Measurements from ENCODE around the gene PRADC1. TPM values are rescaled to one million over a fixed set of nuclear protein-coding genes. Genes with fewer than 3 reads are reported as not detected.

PRADC1 gene
- total and polyA plus RNA-seq, 5 donors from 2014 or later = 7.0 to 35.3 (median 32.4) TPM

DNA sequence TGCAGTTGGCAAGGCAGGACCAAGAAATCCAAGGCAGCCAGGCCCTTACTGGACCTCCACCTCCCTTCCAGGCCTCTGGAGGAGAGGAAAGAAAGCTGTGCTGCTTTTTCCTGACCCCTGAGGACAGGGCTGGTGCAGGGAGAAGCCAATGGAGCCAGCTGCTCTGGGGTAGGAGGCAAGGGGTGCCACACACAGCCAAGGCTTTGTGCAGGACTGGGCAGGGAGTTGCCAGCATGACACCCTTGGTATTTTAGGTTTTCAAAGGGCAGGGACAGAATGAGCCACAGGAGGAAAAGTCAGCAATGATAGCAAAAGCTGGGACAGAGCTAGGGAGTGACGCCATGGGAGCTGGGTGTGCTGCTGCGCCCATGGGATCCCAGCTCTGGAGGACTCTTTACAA is 24.0 kb upstream of the PRADC1 start:
- Histone ChIP-seq H3K4me1 (ENCODE audit: control insufficient read depth, insufficient read depth, low read length, poor library complexity, severe bottlenecking) (peaks cover 6% of the 10 kb centered on the region), H3K27me3 (ENCODE audit: control insufficient read depth, insufficient read depth, low read length) (no peaks in the 10 kb centered on the region), H3K36me3 (ENCODE audit: control insufficient read depth, insufficient read depth, low read length) (peaks cover 27% of the 10 kb centered on the region), H3K9me3 (ENCODE audit: control insufficient read depth in 2 of 2, low read length in 2 of 2) (no peaks in the 10 kb centered on the region), H3K4me3 (ENCODE audit: low read depth, low read length) (no peak overlapping the region), H3K27ac (ENCODE audit: insufficient read depth, low read length, poor library complexity, severe bottlenecking) (no peak overlapping the region)
- ATAC-seq (ENCODE audit: low read depth in 2 of 2) (no peak), DNase-seq (no peak)
- H3K4me1 Mint-ChIP-seq = peaks cover 0 to 7% (median 0%) of the 10 kb centered on the region in 4 donors
- H3K36me3 Mint-ChIP-seq = peaks cover 4% of the 10 kb centered on the region
- peak overlapping the region in 1 of 3 donors; percentile 23 for H3K27ac Mint-ChIP-seq
- H3K27me3 Mint-ChIP-seq = no peaks in the 10 kb centered on the region
- no peak overlapping the region for H3K4me3 Mint-ChIP-seq
- no peaks in the 10 kb centered on the region for H3K9me3 Mint-ChIP-seq

DNA sequence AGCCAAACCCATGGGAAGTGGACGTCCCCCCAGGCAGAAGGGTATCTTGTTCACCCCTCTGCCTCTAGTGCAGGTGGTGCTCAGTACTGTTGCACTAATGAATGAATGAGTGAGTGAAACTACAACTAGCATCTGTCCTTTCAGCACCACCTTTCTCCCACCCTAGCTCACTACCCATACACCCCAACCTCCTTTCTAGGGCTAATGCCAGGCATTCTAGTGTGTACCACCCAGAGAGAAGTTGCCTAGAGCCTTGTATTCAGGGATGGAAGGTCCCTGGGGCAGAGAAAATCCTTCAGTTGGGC is 23.5 kb upstream of the PRADC1 start:
- Mint-ChIP-seq H3K36me3 (peaks cover 2% of the 10 kb centered on the region), H3K27me3 (no peaks in the 10 kb centered on the region), H3K4me1 (peaks cover 0 to 7% (median 0%) of the 10 kb centered on the region in 4 donors)

DNA sequence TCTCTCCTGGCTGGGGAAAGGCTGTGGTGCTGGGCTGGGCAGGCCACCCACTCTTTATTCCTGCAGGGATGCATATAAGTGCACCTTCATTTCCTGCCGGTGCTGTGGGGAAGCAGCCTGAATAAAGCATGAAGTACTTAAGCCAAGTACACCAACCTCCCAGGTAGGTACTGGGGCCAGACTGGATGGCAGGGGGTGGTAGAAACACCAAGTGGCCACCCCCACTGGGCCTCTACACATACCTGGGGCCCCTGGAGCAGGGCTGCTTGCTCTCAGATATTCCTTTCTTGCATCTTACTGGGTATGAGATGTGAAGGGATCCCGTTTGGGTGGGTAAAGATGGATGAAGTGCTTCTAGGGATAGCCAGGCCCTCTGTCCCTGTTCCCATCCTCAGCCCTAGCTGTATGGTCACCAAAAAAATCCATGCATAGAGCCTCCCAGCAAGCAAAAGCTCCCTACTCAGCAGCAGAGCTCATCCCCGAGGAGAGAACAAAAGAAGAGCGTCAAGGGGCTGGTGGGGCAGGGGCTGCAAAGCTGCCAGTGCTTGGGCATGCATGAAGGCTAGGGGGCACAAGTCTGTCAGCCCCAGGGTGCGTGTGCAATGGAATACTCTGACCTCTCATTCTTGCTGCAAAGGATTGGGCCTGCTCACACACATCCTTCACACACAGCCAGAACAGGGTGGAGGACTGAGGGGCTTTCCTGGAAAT is 23.0 kb upstream of the PRADC1 start:
- Mint-ChIP-seq H3K9me3 (no peaks in the 10 kb centered on the region), H3K27me3 (no peaks in the 10 kb centered on the region), H3K36me3 (peaks cover 1% of the 10 kb centered on the region), H3K4me1 (peaks cover 0 to 7% (median 0%) of the 10 kb centered on the region in 4 donors), H3K27ac (peak overlapping the region in 1 of 3 donors; percentile 17), H3K4me3 (no peak overlapping the region)
- no peak for DNase-seq
- Histone ChIP-seq H3K36me3 (ENCODE audit: control insufficient read depth, insufficient read depth, low read length) (peaks cover 35% of the 10 kb centered on the region), H3K4me3 (ENCODE audit: low read depth, low read length) (no peak overlapping the region), H3K9me3 (ENCODE audit: control insufficient read depth in 2 of 2, low read length in 2 of 2) (no peaks in the 10 kb centered on the region), H3K27ac (ENCODE audit: insufficient read depth, low read length, poor library complexity, severe bottlenecking) (no peak overlapping the region), H3K27me3 (ENCODE audit: control insufficient read depth, insufficient read depth, low read length) (no peaks in the 10 kb centered on the region), H3K4me1 (ENCODE audit: control insufficient read depth, insufficient read depth, low read length, poor library complexity, severe bottlenecking) (peaks cover 6% of the 10 kb centered on the region)
- no peak for ATAC-seq (ENCODE audit: low read depth in 2 of 2)

More for the DNA sequence above, 23.5 kb upstream of the PRADC1 start:
- H3K4me3 Mint-ChIP-seq = no peak overlapping the region
- ATAC-seq (ENCODE audit: low read depth in 2 of 2) = no peak
- Histone ChIP-seq H3K4me1 (ENCODE audit: control insufficient read depth, insufficient read depth, low read length, poor library complexity, severe bottlenecking) (peaks cover 6% of the 10 kb centered on the region), H3K27ac (ENCODE audit: insufficient read depth, low read length, poor library complexity, severe bottlenecking) (no peak overlapping the region), H3K36me3 (ENCODE audit: control insufficient read depth, insufficient read depth, low read length) (peaks cover 31% of the 10 kb centered on the region), H3K4me3 (ENCODE audit: low read depth, low read length) (no peak overlapping the region), H3K9me3 (ENCODE audit: control insufficient read depth in 2 of 2, low read length in 2 of 2) (no peaks in the 10 kb centered on the region), H3K27me3 (ENCODE audit: control insufficient read depth, insufficient read depth, low read length) (no peaks in the 10 kb centered on the region)
- H3K27ac Mint-ChIP-seq = peak overlapping the region in 1 of 3 donors; percentile 23
- H3K9me3 Mint-ChIP-seq = no peaks in the 10 kb centered on the region
- no peak for DNase-seq

DNA sequence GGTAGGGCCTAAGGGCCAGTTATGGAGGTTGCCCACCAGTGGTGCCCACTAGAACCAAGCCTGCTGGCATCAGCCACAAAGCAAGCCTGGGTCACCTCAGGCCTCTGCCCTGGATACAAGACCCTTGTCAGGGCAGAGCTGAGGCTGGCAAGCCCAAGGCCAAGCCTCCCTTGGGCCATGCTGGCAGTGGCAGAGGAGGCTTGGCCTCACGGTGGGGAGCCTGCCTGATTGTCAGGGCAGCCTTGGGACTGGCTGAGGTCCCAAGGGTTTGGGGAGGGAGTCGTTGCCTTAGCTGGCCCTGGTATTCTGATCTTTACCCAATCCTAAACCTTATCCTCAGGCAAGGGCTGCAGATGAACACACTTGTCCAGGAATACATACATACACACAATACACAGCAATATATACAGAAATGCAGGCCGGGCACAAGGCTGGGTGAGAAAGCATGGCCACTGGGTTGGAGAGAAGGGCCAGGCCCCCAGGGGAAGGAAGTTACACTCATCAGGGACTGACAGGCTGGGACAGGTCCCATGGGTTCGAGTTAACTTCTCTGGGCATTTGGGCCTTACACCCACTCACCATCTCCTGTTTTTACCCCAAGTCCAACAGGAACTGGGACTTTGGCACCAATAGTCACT is 22.1 kb upstream of the PRADC1 start:
- H3K4me1 ChIP-seq (ENCODE audit: control insufficient read depth, insufficient read depth, low read length, poor library complexity, severe bottlenecking) = peaks cover 6% of the 10 kb centered on the region
- no peak overlapping the region for H3K27ac ChIP-seq (ENCODE audit: insufficient read depth, low read length, poor library complexity, severe bottlenecking)
- H3K27me3 Mint-ChIP-seq = no peaks in the 10 kb centered on the region
- H3K36me3 Mint-ChIP-seq = peaks cover 9% of the 10 kb centered on the region
- ATAC-seq (ENCODE audit: low read depth in 2 of 2) = peak in 1 of 2 donors; percentile 10
- no peaks in the 10 kb centered on the region for H3K27me3 ChIP-seq (ENCODE audit: control insufficient read depth, insufficient read depth, low read length)
- no peak overlapping the region for H3K4me3 Mint-ChIP-seq
- no peaks in the 10 kb centered on the region for H3K9me3 ChIP-seq (ENCODE audit: control insufficient read depth in 2 of 2, low read length in 2 of 2)
- H3K4me1 Mint-ChIP-seq = peaks cover 0 to 7% (median 0%) of the 10 kb centered on the region in 4 donors
- H3K9me3 Mint-ChIP-seq = no peaks in the 10 kb centered on the region
- no peak for DNase-seq
- peak overlapping the region in 1 of 3 donors; percentile 66 for H3K27ac Mint-ChIP-seq
- H3K36me3 ChIP-seq (ENCODE audit: control insufficient read depth, insufficient read depth, low read length) = peaks cover 44% of the 10 kb centered on the region
- H3K4me3 ChIP-seq (ENCODE audit: low read depth, low read length) = no peak overlapping the region

DNA sequence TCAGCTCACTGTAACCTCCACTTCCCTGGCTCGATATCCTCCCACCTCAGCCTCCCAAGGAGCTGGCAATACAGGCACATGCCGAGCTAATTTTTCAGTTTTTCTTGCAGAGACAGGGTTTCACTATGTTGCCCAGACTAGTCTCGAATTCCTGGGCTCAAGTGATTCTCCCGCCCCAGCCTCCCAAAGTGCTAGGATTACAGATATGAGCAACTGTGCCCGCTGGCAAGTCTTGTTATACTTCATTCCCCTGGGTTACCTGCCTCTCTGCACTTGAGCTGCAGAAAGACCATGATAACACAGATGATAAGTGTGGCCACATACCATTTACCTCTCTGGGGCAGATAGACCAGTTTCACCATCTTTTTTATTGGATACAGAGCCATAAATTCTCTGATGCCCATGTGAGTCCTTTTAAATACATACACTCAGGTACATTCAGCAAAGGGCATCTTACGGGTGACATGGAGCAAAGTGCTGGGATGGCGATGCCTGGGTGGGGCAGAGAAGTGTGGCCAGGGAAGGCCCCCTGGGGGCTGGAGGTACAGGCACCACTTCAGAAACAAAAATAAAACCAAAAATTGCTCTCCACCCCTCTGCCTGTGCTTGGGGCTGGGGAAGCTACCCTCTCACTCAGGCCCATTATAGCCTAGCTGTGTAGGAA is 21.4 kb upstream of the PRADC1 start:
- Histone ChIP-seq H3K9me3 (ENCODE audit: control insufficient read depth in 2 of 2, low read length in 2 of 2) (no peaks in the 10 kb centered on the region), H3K27me3 (ENCODE audit: control insufficient read depth, insufficient read depth, low read length) (no peaks in the 10 kb centered on the region), H3K4me1 (ENCODE audit: control insufficient read depth, insufficient read depth, low read length, poor library complexity, severe bottlenecking) (peaks cover 6% of the 10 kb centered on the region), H3K27ac (ENCODE audit: insufficient read depth, low read length, poor library complexity, severe bottlenecking) (no peak overlapping the region), H3K4me3 (ENCODE audit: low read depth, low read length) (no peak overlapping the region), H3K36me3 (ENCODE audit: control insufficient read depth, insufficient read depth, low read length) (peaks cover 47% of the 10 kb centered on the region)
- no peak overlapping the region for H3K4me3 Mint-ChIP-seq
- H3K27me3 Mint-ChIP-seq = no peaks in the 10 kb centered on the region
- H3K36me3 Mint-ChIP-seq = peaks cover 16% of the 10 kb centered on the region
- H3K9me3 Mint-ChIP-seq = no peaks in the 10 kb centered on the region
- peak overlapping the region in 1 of 3 donors; percentile 15 for H3K27ac Mint-ChIP-seq
- peaks cover 0 to 7% (median 0%) of the 10 kb centered on the region in 4 donors for H3K4me1 Mint-ChIP-seq
- no peak for DNase-seq
- ATAC-seq (ENCODE audit: low read depth in 2 of 2) = no peak

DNA sequence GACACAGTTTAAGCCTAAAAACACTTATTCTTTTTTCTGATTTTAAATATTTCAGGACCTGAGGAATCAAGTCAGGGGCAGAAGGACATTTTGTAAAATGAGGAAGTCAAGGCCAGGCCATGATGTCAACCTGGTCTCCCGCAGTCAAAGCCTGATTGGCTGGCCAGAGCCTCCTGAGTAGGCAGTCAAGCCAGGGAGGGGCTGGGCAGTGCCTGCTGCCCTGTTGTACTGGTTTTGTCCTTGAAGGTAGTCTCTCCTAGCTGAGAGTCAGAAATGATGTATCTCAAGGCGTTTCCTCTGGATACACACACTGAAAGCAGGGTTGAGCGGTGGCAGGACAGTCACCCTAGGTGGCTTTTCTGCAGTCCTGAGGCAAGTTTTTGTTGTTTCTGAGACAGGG is 20.9 kb upstream of the PRADC1 start:
- H3K4me1 Mint-ChIP-seq = peaks cover 0 to 7% (median 0%) of the 10 kb centered on the region in 4 donors
- no peaks in the 10 kb centered on the region for H3K27me3 ChIP-seq (ENCODE audit: control insufficient read depth, insufficient read depth, low read length)
- peaks cover 53% of the 10 kb centered on the region for H3K36me3 ChIP-seq (ENCODE audit: control insufficient read depth, insufficient read depth, low read length)
- H3K27ac ChIP-seq (ENCODE audit: insufficient read depth, low read length, poor library complexity, severe bottlenecking) = no peak overlapping the region
- peak overlapping the region in 1 of 3 donors; percentile 15 for H3K27ac Mint-ChIP-seq
- H3K36me3 Mint-ChIP-seq = peaks cover 18% of the 10 kb centered on the region
- peaks cover 6% of the 10 kb centered on the region for H3K4me1 ChIP-seq (ENCODE audit: control insufficient read depth, insufficient read depth, low read length, poor library complexity, severe bottlenecking)
- H3K4me3 Mint-ChIP-seq = no peak overlapping the region
- DNase-seq (no peak), ATAC-seq (ENCODE audit: low read depth in 2 of 2) (no peak)
- no peaks in the 10 kb centered on the region for H3K9me3 Mint-ChIP-seq
- no peaks in the 10 kb centered on the region for H3K9me3 ChIP-seq (ENCODE audit: control insufficient read depth in 2 of 2, low read length in 2 of 2)
- H3K4me3 ChIP-seq (ENCODE audit: low read depth, low read length) = no peak overlapping the region
- H3K27me3 Mint-ChIP-seq = no peaks in the 10 kb centered on the region

DNA sequence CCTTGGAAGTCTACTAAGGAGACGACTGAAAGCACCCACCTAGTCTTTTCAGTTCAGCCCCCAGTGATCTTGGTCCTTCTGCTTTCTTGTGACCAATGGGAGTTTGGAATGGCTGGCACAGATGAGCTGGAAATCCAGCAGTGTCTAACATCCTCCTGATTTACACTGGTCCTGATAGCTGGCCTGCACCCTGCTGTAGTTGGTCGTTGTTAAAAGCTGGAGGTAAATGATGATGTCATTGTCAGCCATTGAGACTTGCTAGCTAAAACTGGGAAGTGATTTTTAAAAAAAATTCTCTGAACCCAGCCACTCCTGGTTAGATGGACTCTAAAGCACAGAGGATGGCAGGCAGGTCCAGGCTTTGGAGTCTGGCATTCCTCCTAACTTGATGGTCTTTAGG is 20.4 kb upstream of the PRADC1 start:
- H3K36me3 ChIP-seq (ENCODE audit: control insufficient read depth, insufficient read depth, low read length) = peaks cover 58% of the 10 kb centered on the region
- H3K27me3 ChIP-seq (ENCODE audit: control insufficient read depth, insufficient read depth, low read length) = no peaks in the 10 kb centered on the region
- DNase-seq = no peak
- Mint-ChIP-seq H3K36me3 (peaks cover 22% of the 10 kb centered on the region), H3K27me3 (no peaks in the 10 kb centered on the region), H3K9me3 (no peaks in the 10 kb centered on the region), H3K27ac (peak overlapping the region in 1 of 3 donors; percentile 43), H3K4me3 (no peak overlapping the region), H3K4me1 (peaks cover 0 to 7% (median 0%) of the 10 kb centered on the region in 4 donors)
- no peak for ATAC-seq (ENCODE audit: low read depth in 2 of 2)
- H3K4me3 ChIP-seq (ENCODE audit: low read depth, low read length) = no peak overlapping the region
- H3K4me1 ChIP-seq (ENCODE audit: control insufficient read depth, insufficient read depth, low read length, poor library complexity, severe bottlenecking) = peaks cover 6% of the 10 kb centered on the region
- H3K9me3 ChIP-seq (ENCODE audit: control insufficient read depth in 2 of 2, low read length in 2 of 2) = no peaks in the 10 kb centered on the region
- no peak overlapping the region for H3K27ac ChIP-seq (ENCODE audit: insufficient read depth, low read length, poor library complexity, severe bottlenecking)

Data from CD4-positive, CD25-positive, alpha-beta regulatory T cell (primary cell).